ENCODE results near the gene CHIA.

The CHIA gene

GRCh38 chr1:111351700-111352099, 61.0 kb downstream of the CHIA start:
- no peak overlapping the region for H3K27ac ChIP-seq
- no peak for TF ChIP-seq CTCF (conservative IDR thresholded peaks at IDR 0.05)

- no peak overlapping the region for H3K27ac ChIP-seq
- no peak for TF ChIP-seq CTCF (conservative IDR thresholded peaks at IDR 0.05)
Observed at GRCh38 chr1:111354584-111354983, 63.9 kb downstream of the CHIA start.

GRCh38 chr1:111358964-111359363, 68.3 kb downstream of the CHIA start:
- H3K27ac ChIP-seq, result peak overlapping the region; percentile 93
- no peak for TF ChIP-seq CTCF (conservative IDR thresholded peaks at IDR 0.05)

GRCh38 chr1:111359376-111359775, 68.7 kb downstream of the CHIA start:
- H3K27ac ChIP-seq, result peak overlapping the region; percentile 93
- TF ChIP-seq CTCF (conservative IDR thresholded peaks at IDR 0.05), result no peak

- peak overlapping the region; percentile 93 for H3K27ac ChIP-seq
Observed at GRCh38 chr1:111360257-111360656, 69.6 kb downstream of the CHIA start.

- no peak for TF ChIP-seq CTCF (conservative IDR thresholded peaks at IDR 0.05)
- H3K27ac ChIP-seq, result peak overlapping the region; percentile 93
Observed at GRCh38 chr1:111361761-111362160, 71.1 kb downstream of the CHIA start.

- H3K27ac ChIP-seq, result peak overlapping the region; percentile 9; the same call in 1 of the 2 replicates
Observed at GRCh38 chr1:111364690-111365089, 74.0 kb downstream of the CHIA start.

GRCh38 chr1:111366256-111366655, 75.6 kb downstream of the CHIA start:
- no peak for TF ChIP-seq CTCF (conservative IDR thresholded peaks at IDR 0.05)
- no peak overlapping the region for H3K27ac ChIP-seq

More at GRCh38 chr1:111364690-111365089, 74.0 kb downstream of the CHIA start:
- no peak for TF ChIP-seq CTCF (conservative IDR thresholded peaks at IDR 0.05)

Measured in VCaP (cell line).